Neural crest cell (in vitro differentiated cells): ENCODE results near the gene ATIC. TPM values are rescaled to one million over a fixed set of nuclear protein-coding genes. Genes with fewer than 3 reads are reported as not detected.

ENCODE experiments used
- DNase-seq: peaks from one replicate; pipeline ENCODE4 v3.0.0; 2021; ENCODE audit warnings: low read depth, mixed read lengths, low spot score
- H3K27ac Mint-ChIP-seq: one replicate; pipeline ENCODE4 v1.8.0; 2021; ENCODE audit warnings: mild to moderate bottlenecking, mixed read lengths; ENCODE audit not compliant: unreplicated experiment
- H3K27me3 Mint-ChIP-seq: 2 replicates; pipeline ENCODE4 v1.8.0; 2021; ENCODE audit warnings: low read depth, mild to moderate bottlenecking, mixed read lengths
- H3K36me3 Mint-ChIP-seq: 2 replicates; pipeline ENCODE4 v1.8.0; 2021; ENCODE audit warnings: low read depth, mild to moderate bottlenecking, mixed read lengths
- H3K4me1 Mint-ChIP-seq: 2 replicates; pipeline ENCODE4 v1.8.0; 2021; ENCODE audit warnings: mixed read lengths
- H3K4me3 Mint-ChIP-seq: one replicate; pipeline ENCODE4 v1.8.0; 2021; ENCODE audit warnings: mild to moderate bottlenecking, mixed read lengths
- H3K9me3 Mint-ChIP-seq: 2 replicates; pipeline ENCODE4 v1.8.0; 2021; ENCODE audit warnings: mixed read lengths
- total RNA-seq: library from RNA; stranded (reverse); gene quantifications from 2 replicates; pipeline ENCODE4 v1.2.1, GENCODE V29; 2021
- TF ChIP-seq, protein P1 (sequence below): fragments of 200-600 bp; sonication (generic); conservative IDR thresholded peaks from 2 replicates; pipeline ENCODE4 v1.5.0; 2021; ENCODE audit warnings: antibody characterized with exemption, mild to moderate bottlenecking

The ATIC gene
- total RNA-seq, 1 donor from 2014 or later, result 206 TPM

DNA sequence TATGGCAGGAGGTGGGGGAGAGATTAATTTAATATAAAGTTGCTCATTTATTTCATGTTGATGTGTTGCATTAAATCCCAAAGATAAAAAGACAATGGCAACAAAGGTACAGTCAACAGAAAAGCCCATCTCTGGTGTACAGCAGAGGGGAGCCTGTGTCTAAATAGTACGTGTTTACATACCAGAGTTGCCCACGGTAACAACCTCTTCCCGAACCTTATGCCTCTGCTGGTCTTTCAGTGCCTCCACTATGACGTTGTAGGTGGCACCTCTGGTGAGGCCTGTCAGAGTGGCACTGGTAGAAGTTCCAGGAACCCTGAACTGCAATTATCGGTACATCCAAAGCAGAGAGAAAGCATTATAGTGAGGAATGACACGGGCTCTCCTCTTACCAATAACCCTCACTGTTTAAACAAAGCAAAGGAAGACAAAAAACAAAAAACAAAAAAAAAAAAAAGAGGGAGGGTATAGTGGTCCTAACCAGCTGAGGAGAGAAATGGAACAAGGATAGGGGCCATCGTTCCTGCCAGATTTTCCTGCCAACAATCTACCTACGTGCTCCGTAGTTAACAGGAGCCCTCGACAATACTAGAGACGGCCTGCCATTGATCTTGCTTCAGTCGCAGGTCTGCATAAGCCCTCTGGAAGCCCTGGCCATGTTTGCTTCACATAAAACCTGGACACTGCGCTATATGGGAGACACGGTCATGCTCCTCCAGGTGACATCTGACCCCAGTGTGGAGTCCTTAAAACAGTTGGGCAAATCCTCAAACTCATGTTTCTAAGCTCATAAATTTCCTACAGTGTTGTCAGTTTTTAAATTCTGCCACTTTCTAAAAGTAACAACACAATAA, 58.5 kb downstream of the ATIC start:
- no peak for DNase-seq
- H3K4me1 Mint-ChIP-seq, result no peaks in the 10 kb centered on the region
- no peaks in the 10 kb centered on the region for H3K9me3 Mint-ChIP-seq
- H3K36me3 Mint-ChIP-seq, result peaks cover 30% of the 10 kb centered on the region
- no peak overlapping the region for H3K4me3 Mint-ChIP-seq
- H3K27ac Mint-ChIP-seq, result peak overlapping the region; percentile 69
- TF ChIP-seq, protein P1, sequence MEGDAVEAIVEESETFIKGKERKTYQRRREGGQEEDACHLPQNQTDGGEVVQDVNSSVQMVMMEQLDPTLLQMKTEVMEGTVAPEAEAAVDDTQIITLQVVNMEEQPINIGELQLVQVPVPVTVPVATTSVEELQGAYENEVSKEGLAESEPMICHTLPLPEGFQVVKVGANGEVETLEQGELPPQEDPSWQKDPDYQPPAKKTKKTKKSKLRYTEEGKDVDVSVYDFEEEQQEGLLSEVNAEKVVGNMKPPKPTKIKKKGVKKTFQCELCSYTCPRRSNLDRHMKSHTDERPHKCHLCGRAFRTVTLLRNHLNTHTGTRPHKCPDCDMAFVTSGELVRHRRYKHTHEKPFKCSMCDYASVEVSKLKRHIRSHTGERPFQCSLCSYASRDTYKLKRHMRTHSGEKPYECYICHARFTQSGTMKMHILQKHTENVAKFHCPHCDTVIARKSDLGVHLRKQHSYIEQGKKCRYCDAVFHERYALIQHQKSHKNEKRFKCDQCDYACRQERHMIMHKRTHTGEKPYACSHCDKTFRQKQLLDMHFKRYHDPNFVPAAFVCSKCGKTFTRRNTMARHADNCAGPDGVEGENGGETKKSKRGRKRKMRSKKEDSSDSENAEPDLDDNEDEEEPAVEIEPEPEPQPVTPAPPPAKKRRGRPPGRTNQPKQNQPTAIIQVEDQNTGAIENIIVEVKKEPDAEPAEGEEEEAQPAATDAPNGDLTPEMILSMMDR, result no peak
- no peaks in the 10 kb centered on the region for H3K27me3 Mint-ChIP-seq

DNA sequence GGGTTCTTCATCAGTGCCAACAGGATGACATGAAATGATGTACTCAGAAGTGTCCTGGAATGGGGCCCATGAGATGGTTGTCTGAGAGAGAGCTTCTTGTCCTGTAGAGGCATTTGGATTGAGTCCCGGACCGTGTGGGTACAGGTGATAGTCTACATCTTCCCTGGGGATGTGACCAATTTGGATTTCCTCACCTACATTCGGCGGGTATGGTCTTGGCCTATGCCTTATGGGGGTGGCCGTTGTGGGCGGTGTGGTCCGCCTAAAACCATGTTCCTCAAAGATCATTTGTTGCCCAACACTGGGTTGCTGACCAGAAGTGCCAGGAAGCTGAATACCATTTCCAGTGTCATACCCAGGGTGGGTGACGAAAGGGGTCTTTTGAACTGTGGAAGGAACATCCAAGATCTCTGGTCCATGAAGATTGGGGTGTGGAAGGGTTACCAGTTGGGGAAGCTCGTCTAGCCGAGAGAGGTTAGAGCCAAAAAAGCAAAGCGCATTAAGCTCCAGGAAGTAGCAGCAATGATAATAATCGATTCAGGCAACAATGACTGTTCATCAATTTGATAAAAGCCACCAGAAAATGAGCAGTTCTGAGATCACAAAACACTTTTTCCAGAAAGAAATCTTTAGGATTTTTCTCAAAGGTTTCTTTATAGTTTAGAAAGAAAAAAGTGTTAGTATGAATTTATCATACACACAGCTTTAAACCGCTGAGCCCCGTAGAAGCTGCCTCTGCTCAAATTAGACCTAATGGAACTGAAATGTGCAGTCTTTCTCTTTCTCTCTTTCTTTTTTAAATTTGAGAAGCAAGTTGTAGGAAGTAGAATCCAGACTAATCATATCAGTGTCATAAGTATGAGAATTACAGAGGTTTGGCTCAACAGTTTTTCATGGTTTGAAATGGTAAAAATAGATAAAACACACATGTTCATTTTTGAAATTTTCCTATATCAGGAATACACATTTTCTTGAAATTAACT, 60.3 kb downstream of the ATIC start:
- TF ChIP-seq, protein P1, result no peak
- Mint-ChIP-seq H3K27me3 (no peaks in the 10 kb centered on the region), H3K4me1 (no peaks in the 10 kb centered on the region), H3K36me3 (peaks cover 31% of the 10 kb centered on the region), H3K4me3 (no peak overlapping the region), H3K27ac (no peak overlapping the region), H3K9me3 (no peaks in the 10 kb centered on the region)
- no peak for DNase-seq

DNA sequence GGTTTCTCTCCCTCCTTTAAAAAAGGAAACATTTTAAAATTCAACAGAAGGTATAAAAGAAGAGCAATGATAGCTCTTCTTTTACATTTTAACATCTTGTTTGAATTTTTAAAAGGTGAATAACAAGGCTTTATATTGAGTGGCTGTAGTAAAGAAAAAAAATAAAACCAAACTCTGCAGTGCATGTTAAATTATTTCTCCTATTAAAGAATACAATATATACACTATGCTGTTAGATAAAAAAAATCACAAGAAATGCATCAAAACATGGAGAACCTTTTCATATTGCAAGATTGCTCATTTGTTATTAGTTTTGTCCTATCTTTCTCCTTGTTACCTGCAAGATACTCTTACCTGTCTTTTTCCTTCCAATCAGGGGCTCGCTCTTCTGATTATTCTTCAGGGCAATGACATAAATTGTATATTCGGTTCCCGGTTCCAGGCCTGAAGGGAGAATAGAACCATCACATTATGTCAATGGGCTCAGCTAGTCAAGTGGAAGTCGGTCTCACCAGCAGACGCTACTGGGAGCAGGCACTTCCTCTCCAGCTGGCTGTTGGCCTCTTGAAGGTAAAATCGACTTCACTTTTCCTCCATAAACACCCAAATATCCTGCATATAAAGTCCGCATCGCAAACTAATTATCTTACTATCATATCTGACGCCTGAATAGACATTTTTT, 61.2 kb downstream of the ATIC start:
- peaks cover 31% of the 10 kb centered on the region for H3K36me3 Mint-ChIP-seq

DNA sequence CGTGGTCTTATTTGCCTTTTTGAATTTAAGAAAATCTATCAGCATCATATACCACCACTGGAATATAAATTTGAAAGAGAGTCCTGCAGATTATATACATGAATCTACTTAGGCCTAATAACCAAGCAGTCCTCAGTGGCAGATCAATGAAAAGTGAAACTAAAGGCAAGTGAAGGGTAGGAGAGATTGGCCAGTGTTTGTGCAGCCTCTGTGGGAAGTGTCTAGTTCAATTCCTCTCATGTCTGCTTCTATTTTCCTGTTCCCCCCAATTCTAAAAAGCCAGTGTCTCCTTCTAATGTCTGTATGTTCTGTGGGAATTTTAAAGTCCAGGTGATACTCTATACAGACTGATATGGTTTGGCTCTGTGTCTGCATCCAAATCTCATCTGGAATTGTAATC, 62.1 kb downstream of the ATIC start:
- H3K4me3 Mint-ChIP-seq, result no peak overlapping the region
- no peaks in the 10 kb centered on the region for H3K4me1 Mint-ChIP-seq
- DNase-seq, result no peak
- no peaks in the 10 kb centered on the region for H3K27me3 Mint-ChIP-seq
- H3K27ac Mint-ChIP-seq, result no peak overlapping the region
- no peaks in the 10 kb centered on the region for H3K9me3 Mint-ChIP-seq
- H3K36me3 Mint-ChIP-seq, result peaks cover 32% of the 10 kb centered on the region
- TF ChIP-seq, protein P1, result no peak

More for the DNA sequence above, 61.2 kb downstream of the ATIC start:
- no peak for DNase-seq
- Mint-ChIP-seq H3K27me3 (no peaks in the 10 kb centered on the region), H3K9me3 (no peaks in the 10 kb centered on the region), H3K27ac (no peak overlapping the region), H3K4me1 (no peaks in the 10 kb centered on the region), H3K4me3 (no peak overlapping the region)
- TF ChIP-seq, protein P1, result no peak
